ENCODE measurements around the gene GPSM3.

The GPSM3 gene

DNA sequence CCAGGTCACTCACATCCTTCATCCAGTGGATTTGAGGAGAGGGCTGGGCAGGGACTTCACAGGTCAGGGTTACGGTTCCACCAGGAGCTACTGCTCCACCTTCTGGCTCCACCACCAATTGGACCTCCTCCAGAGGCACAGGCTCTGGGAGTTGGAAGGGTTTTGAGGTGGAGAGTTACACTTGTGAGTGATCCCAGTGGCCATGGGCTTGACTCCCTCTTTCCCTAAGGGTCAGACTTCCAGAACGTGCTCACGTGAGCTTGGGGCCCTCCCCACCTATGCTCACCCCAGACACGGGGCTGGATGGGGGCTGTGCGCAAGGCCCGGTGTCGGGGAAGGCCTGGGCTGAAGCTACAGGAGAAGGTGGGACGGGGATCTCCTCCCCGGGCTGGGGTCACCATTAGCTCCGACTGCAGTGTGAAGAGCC lies 9.9 kb downstream of the GPSM3 start:
- Histone ChIP-seq H3K4me3 (ENCODE audit: low read depth, low read length) (no peak overlapping the region), H3K36me3 (peaks cover 9% of the 10 kb centered on the region), H3K4me1 (no peaks in the 10 kb centered on the region), H3K27me3 (no peaks in the 10 kb centered on the region), H3K9me3 (no peaks in the 10 kb centered on the region)
- TF ChIP-seq, protein P1, sequence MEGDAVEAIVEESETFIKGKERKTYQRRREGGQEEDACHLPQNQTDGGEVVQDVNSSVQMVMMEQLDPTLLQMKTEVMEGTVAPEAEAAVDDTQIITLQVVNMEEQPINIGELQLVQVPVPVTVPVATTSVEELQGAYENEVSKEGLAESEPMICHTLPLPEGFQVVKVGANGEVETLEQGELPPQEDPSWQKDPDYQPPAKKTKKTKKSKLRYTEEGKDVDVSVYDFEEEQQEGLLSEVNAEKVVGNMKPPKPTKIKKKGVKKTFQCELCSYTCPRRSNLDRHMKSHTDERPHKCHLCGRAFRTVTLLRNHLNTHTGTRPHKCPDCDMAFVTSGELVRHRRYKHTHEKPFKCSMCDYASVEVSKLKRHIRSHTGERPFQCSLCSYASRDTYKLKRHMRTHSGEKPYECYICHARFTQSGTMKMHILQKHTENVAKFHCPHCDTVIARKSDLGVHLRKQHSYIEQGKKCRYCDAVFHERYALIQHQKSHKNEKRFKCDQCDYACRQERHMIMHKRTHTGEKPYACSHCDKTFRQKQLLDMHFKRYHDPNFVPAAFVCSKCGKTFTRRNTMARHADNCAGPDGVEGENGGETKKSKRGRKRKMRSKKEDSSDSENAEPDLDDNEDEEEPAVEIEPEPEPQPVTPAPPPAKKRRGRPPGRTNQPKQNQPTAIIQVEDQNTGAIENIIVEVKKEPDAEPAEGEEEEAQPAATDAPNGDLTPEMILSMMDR (IDR thresholded peaks at IDR 0.05; ENCODE audit: low read depth, low read length): no peak
- DNase-seq: no peak

DNA sequence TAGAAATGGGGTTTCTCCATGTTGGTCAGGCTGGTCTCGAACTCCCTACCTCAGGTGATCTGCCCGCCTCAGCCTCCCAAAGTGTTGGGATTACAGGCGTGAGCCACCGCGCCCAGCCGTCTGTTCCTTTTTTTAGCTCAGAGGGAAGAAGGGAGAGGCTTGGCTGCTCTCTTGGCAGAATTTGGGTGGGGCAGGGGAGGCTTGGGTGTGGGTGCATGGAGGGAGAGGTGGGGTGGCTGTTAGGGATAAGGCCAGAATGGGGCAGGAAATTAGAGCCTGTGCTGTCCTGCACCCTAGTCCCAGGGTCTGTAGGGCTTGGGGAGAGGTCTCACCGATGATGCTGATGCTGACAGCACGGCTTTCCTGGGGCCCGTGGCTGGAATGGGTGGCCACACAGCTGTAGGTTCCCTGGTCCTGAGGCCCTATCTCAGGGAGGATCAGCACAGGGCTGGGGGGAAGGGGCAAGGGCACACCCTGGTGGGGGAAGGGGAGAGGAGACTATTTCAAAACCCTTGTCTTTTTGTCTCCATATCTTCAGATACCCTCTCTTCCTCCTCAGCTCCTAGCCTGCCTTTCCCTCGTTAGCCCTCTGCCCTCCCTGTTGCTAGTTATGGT lies 10.4 kb downstream of the GPSM3 start:
- DNase-seq: no peak
- no peaks in the 10 kb centered on the region for H3K27me3 ChIP-seq
- H3K9me3 ChIP-seq: no peaks in the 10 kb centered on the region
- H3K4me3 ChIP-seq (ENCODE audit: low read depth, low read length): no peak overlapping the region
- H3K36me3 ChIP-seq: peaks cover 4% of the 10 kb centered on the region; the same call in 1 of the 2 replicates
- H3K4me1 ChIP-seq: no peaks in the 10 kb centered on the region
- TF ChIP-seq, protein P1 (IDR thresholded peaks at IDR 0.05; ENCODE audit: low read depth, low read length): no peak

DNA sequence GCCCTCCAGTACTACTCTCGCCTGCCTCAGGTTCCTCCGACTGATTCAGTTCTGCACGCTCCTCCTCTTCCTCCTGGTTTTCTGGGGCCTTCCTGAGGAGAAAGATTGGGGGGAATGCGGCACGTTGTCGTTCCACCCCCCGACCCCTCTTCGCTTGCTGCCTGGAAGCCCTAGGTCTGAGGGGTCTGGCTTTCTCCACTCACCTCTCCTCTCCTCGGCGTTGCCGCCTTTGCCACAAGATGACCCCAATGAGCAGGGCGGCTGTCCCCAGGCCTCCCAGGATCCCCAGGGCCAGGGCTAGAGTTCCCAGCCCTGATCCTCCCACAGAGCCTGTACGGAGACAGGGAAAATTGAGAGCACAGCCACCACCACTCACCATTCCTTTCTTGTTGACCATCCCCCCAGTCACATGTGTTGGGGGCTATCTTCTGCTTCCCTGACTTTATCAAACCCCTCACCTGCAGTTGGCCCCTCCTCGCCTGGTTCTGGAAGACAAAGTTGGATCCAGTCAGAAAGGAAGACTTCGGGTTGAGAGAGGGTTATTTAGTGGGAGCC lies 11.2 kb downstream of the GPSM3 start:
- Histone ChIP-seq H3K36me3 (no peaks in the 10 kb centered on the region), H3K27me3 (no peaks in the 10 kb centered on the region), H3K9me3 (no peaks in the 10 kb centered on the region), H3K4me3 (ENCODE audit: low read depth, low read length) (no peak overlapping the region), H3K4me1 (no peaks in the 10 kb centered on the region)
- TF ChIP-seq, protein P1 (IDR thresholded peaks at IDR 0.05; ENCODE audit: low read depth, low read length): no peak
- DNase-seq: no peak

DNA sequence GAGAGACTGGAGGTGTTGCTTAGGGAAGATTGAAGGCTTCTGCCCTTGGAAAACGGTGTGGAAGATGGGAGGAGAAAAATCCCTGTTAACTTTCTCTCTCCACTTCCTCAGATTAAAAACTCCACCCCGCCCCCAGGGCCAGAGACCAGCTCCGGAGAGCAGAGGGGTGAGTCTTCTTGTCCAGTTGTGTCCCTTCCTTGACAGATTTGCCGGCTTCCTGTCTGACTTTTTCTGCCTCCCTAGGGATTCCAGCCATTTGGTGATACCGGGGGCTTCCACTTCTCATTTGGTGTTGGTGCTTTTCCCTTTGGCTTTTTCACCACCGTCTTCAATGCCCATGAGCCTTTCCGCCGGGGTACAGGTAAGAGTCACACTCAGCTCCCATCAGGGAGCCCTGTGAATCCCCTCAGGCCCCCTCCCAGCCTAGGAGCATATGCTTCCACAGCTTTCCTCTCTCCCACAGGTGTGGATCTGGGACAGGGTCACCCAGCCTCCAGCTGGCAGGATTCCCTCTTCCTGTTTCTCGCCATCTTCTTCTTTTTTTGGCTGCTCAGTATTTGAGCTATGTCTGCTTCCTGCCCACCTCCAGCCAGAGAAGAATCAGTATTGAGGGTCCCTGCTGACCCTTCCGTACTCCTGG lies 12.6 kb downstream of the GPSM3 start:
- Histone ChIP-seq H3K9me3 (no peaks in the 10 kb centered on the region), H3K4me3 (ENCODE audit: low read depth, low read length) (no peak overlapping the region), H3K27me3 (no peaks in the 10 kb centered on the region), H3K4me1 (no peaks in the 10 kb centered on the region), H3K36me3 (no peaks in the 10 kb centered on the region)
- no peak for DNase-seq
- TF ChIP-seq, protein P1 (IDR thresholded peaks at IDR 0.05; ENCODE audit: low read depth, low read length): no peak

DNA sequence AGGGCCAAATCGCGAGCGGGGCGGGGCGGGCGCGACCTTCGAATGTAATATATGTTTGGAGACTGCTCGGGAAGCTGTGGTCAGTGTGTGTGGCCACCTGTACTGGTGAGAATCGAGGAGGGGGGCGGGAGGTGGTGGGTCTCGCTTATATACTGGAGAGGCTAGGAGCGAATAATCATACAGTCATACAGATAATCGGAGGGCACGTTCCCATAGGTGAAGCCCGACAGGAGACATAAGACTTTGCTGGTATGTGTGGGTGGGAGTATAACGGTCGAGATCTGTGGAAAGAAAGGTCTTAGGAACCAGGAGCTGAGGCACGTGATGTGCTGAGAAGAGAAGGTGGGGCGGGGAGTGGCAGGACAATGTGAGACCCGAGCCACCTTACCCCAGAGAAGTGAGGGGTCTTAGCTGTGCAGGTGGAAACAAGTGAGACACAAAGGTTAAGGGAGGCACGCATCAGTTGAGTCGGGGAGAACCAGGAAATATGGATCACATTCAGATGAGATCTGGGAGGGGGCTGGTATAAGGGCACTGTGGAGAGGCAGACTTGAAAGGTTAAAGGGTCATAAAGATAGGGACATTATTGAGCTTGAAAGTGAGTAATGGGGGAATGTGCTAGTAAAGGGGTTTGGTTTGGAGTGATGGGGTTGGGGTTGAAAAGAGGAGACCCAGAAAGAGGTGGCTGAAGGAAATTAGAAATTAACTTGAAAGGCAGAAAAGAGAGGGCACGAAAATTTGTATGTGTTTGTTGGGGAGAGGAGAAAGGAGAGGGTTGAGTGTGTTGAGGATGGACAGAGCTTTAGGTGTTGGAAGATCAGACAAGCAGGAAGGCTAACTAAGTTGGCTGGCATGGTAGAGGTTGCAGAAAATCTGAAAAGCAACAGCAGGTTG lies 13.6 kb downstream of the GPSM3 start:
- peak overlapping the region; percentile 96 for H3K4me3 ChIP-seq (ENCODE audit: low read depth, low read length)
- H3K36me3 ChIP-seq: no peaks in the 10 kb centered on the region
- H3K4me1 ChIP-seq: no peaks in the 10 kb centered on the region
- H3K27me3 ChIP-seq: no peaks in the 10 kb centered on the region
- no peak for DNase-seq
- H3K9me3 ChIP-seq: no peaks in the 10 kb centered on the region
- TF ChIP-seq, protein P1 (IDR thresholded peaks at IDR 0.05; ENCODE audit: low read depth, low read length): no peak

Data from BE2C (cell line).